Cardiac muscle cell (in vitro differentiated cells and primary cell): ENCODE measurements around the gene ZZZ3. TPM values are rescaled to one million over a fixed set of nuclear protein-coding genes. Genes with fewer than 3 reads are reported as not detected.
A peak's percentile ranks its signal among the peaks of the same experiment; 100 is the strongest.

Experiments
- DNase-seq, 2 donors: peaks; one replicate each; pipeline versions ENCODE4 v3.0.0 to v3.0.0-alpha.2; 2010 to 2017; ENCODE audit warnings: low read depth in 1 of 2, low spot score in 1 of 2
- H3K27ac ChIP-seq: fragments of 200-600 bp; sonication (generic); 2 replicates; pipeline ENCODE4 v1.5.1; 2016
- H3K27me3 ChIP-seq: fragments of 200-600 bp; sonication (generic); 2 replicates; pipeline ENCODE4 v1.6.0; 2016; ENCODE audit warnings: control low read depth
- H3K36me3 ChIP-seq: fragments of 200-600 bp; sonication (generic); 2 replicates; pipeline ENCODE4 v1.5.1; 2016; ENCODE audit warnings: control low read depth
- H3K4me1 ChIP-seq: fragments of 200-600 bp; sonication (generic); 2 replicates; pipeline ENCODE4 v1.8.1; 2017; ENCODE audit warnings: low read depth, mild to moderate bottlenecking, mixed run types
- H3K4me3 ChIP-seq: fragments of 200-600 bp; sonication (generic); 2 replicates; pipeline ENCODE4 v1.5.1; 2016; ENCODE audit warnings: mild to moderate bottlenecking
- H3K9me3 ChIP-seq: fragments of 200-600 bp; sonication (generic); 2 replicates; pipeline ENCODE4 v1.5.1; 2017; ENCODE audit warnings: low read depth, mild to moderate bottlenecking, control low read depth
- CTCF ChIP-seq: IDR thresholded peaks from 2 replicates; pipeline ENCODE4 v1.5.1; 2012; ENCODE audit warnings: low read depth, mild to moderate bottlenecking, low read length
- polyA plus RNA-seq: library from polyadenylated mRNA; unstranded; fragments of >200 nt; fragmentation: Nextera tagmentation; extraction: Ambion mirVana; gene quantifications from 2 replicates; pipeline ENCODE4 v1.2.1, GENCODE V29; 2016
- total RNA-seq: library from RNA; depleted of rRNA; stranded (reverse); fragments of >200 nt; gene quantifications from 2 replicates; pipeline ENCODE4 v1.2.3, GENCODE V29; 2016

Gene ZZZ3
- total and polyA plus RNA-seq, 2 experiments from 2014 or later = 34.6 to 48.6 TPM

GRCh38 chr1:77673716-77674355 is 8.6 kb downstream of the ZZZ3 start:
- H3K27me3 ChIP-seq = no peaks in the 10 kb centered on the region
- H3K4me1 ChIP-seq = peaks cover 4% of the 10 kb centered on the region
- H3K4me3 ChIP-seq = no peak overlapping the region
- no peak for DNase-seq
- no peaks in the 10 kb centered on the region for H3K36me3 ChIP-seq
- no peak overlapping the region for H3K27ac ChIP-seq
- TF ChIP-seq CTCF = no peak
- no peaks in the 10 kb centered on the region for H3K9me3 ChIP-seq

- no peak for TF ChIP-seq CTCF
- Histone ChIP-seq H3K27me3 (no peaks in the 10 kb centered on the region), H3K9me3 (no peaks in the 10 kb centered on the region), H3K4me1 (peaks cover 7% of the 10 kb centered on the region), H3K27ac (no peak overlapping the region), H3K36me3 (no peaks in the 10 kb centered on the region), H3K4me3 (no peak overlapping the region)
- no peak for DNase-seq
Observed at GRCh38 chr1:77673030-77673429, 9.4 kb downstream of the ZZZ3 start.

- no peaks in the 10 kb centered on the region for H3K36me3 ChIP-seq
- TF ChIP-seq CTCF = no peak
- H3K27ac ChIP-seq = no peak overlapping the region
- H3K4me3 ChIP-seq = no peak overlapping the region
- H3K9me3 ChIP-seq = no peaks in the 10 kb centered on the region
- H3K27me3 ChIP-seq = no peaks in the 10 kb centered on the region
- H3K4me1 ChIP-seq = peaks cover 7% of the 10 kb centered on the region
- no peak for DNase-seq
Observed at GRCh38 chr1:77672374-77672773, 10.1 kb downstream of the ZZZ3 start.

GRCh38 chr1:77671836-77672235 is 10.6 kb downstream of the ZZZ3 start:
- no peak for TF ChIP-seq CTCF
- peak in 1 of 2 donors; percentile 16 for DNase-seq
- Histone ChIP-seq H3K36me3 (no peaks in the 10 kb centered on the region), H3K9me3 (no peaks in the 10 kb centered on the region), H3K27ac (no peak overlapping the region), H3K4me3 (no peak overlapping the region), H3K27me3 (no peaks in the 10 kb centered on the region), H3K4me1 (peaks cover 7% of the 10 kb centered on the region)

GRCh38 chr1:77670330-77670729 is 12.1 kb downstream of the ZZZ3 start:
- H3K9me3 ChIP-seq = no peaks in the 10 kb centered on the region
- no peaks in the 10 kb centered on the region for H3K36me3 ChIP-seq
- no peak overlapping the region for H3K27ac ChIP-seq
- DNase-seq = no peak
- peaks cover 7% of the 10 kb centered on the region for H3K4me1 ChIP-seq
- no peak overlapping the region for H3K4me3 ChIP-seq
- H3K27me3 ChIP-seq = no peaks in the 10 kb centered on the region
- no peak for TF ChIP-seq CTCF
